DOHH2 (cell line): ENCODE results near the gene TSHZ1.

ENCODE experiments used
- H3F3A ChIP-seq: fragments of 200-600 bp; sonication (generic), shearing (Covaris generic); 2 replicates; pipeline ENCODE4 v1.6.0; 2016; ENCODE audit warnings: antibody characterized with exemption, mild to moderate bottlenecking; ENCODE audit not compliant: control insufficient read depth, insufficient read depth
- H3K27ac ChIP-seq: fragments of 200-600 bp; sonication (generic); 2 replicates; pipeline ENCODE4 v1.5.1; 2014; ENCODE audit warnings: low read depth, mild to moderate bottlenecking, low read length, moderate library complexity
- H3K27me3 ChIP-seq: fragments of 200-600 bp; sonication (generic); 2 replicates; pipeline ENCODE4 v1.6.1; 2014; ENCODE audit warnings: mild to moderate bottlenecking, low read length, mixed read lengths; ENCODE audit not compliant: control insufficient read depth
- H3K36me3 ChIP-seq: fragments of 200-600 bp; sonication (generic); 2 replicates; pipeline ENCODE4 v1.6.1; 2014; ENCODE audit warnings: mild to moderate bottlenecking, low read length, moderate library complexity, mixed read lengths; ENCODE audit not compliant: control insufficient read depth
- H3K4me1 ChIP-seq: fragments of 200-600 bp; sonication (generic); 2 replicates; pipeline ENCODE4 v1.6.1; 2014; ENCODE audit warnings: mild to moderate bottlenecking, low read length, mixed read lengths; ENCODE audit not compliant: control insufficient read depth
- H3K4me2 ChIP-seq: fragments of 200-600 bp; sonication (generic); 2 replicates; pipeline ENCODE4 v1.6.0; 2014; ENCODE audit warnings: mild to moderate bottlenecking, low read length, moderate library complexity
- H3K4me3 ChIP-seq: fragments of 200-600 bp; sonication (generic); 2 replicates; pipeline ENCODE4 v1.5.1; 2014; ENCODE audit warnings: mild to moderate bottlenecking, low read length, mixed read lengths
- H3K79me2 ChIP-seq: fragments of 200-600 bp; sonication (generic); 2 replicates; pipeline ENCODE4 v1.6.1; 2014; ENCODE audit warnings: mild to moderate bottlenecking, low read length, mixed read lengths; ENCODE audit not compliant: control insufficient read depth
- H3K9me2 ChIP-seq: fragments of 200-600 bp; sonication (generic); replicated peaks from 2 replicates; pipeline ENCODE4 v1.6.1; 2014; ENCODE audit warnings: mild to moderate bottlenecking, low read length, mixed read lengths; ENCODE audit not compliant: control insufficient read depth
- H3K9me3 ChIP-seq: fragments of 200-600 bp; sonication (generic); 2 replicates; pipeline ENCODE4 v1.6.1; 2014; ENCODE audit warnings: antibody characterized with exemption, low read length, mixed read lengths; ENCODE audit not compliant: control insufficient read depth, insufficient read depth
- H4K20me1 ChIP-seq: fragments of 200-600 bp; sonication (generic); 2 replicates; pipeline ENCODE4 v1.6.0; 2014; ENCODE audit warnings: low read depth, mild to moderate bottlenecking, antibody characterized with exemption, low read length, moderate library complexity; ENCODE audit not compliant: control insufficient read depth, insufficient read depth
- EZH2phosphoT487 ChIP-seq: fragments of 200-600 bp; sonication (generic); IDR thresholded peaks from 2 replicates; pipeline ENCODE4 v1.6.1; 2017; ENCODE audit warnings: borderline replicate concordance, mild to moderate bottlenecking, antibody characterized with exemption, low read length, moderate library complexity, mixed read lengths
- TF ChIP-seq, protein P1 (sequence below): fragments of 200-600 bp; sonication (generic); IDR thresholded peaks from one replicate; pipeline ENCODE4 v1.5.1; 2014; ENCODE audit warnings: antibody characterized with exemption, mild to moderate bottlenecking, low read depth, low read length; ENCODE audit not compliant: poor library complexity, severe bottlenecking

TSHZ1 gene

DNA sequence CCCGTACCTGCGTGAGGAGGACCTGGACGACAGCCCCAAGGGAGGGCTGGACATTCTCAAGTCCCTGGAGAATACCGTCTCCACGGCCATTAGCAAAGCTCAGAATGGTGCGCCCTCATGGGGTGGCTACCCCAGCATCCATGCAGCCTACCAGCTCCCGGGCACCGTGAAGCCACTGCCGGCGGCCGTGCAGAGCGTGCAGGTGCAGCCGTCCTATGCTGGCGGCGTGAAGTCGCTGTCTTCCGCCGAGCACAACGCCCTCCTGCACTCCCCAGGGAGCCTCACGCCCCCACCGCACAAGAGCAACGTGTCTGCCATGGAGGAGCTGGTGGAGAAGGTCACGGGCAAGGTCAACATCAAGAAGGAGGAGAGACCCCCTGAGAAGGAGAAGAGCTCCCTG lies 76.4 kb downstream of the TSHZ1 start:
- Histone ChIP-seq H3K9me2 (no peaks in the 10 kb centered on the region), H3F3A (no peaks in the 10 kb centered on the region), H3K9me3 (no peaks in the 10 kb centered on the region), H3K4me2 (no peak overlapping the region), H3K4me1 (no peaks in the 10 kb centered on the region), H4K20me1 (no peaks in the 10 kb centered on the region), H3K36me3 (peaks cover 4% of the 10 kb centered on the region; the same call in 1 of the 2 replicates), H3K4me3 (no peak overlapping the region), H3K27ac (no peak overlapping the region), H3K79me2 (no peaks in the 10 kb centered on the region), H3K27me3 (no peaks in the 10 kb centered on the region)
- TF ChIP-seq EZH2phosphoT487 = no peak
- TF ChIP-seq, protein P1, sequence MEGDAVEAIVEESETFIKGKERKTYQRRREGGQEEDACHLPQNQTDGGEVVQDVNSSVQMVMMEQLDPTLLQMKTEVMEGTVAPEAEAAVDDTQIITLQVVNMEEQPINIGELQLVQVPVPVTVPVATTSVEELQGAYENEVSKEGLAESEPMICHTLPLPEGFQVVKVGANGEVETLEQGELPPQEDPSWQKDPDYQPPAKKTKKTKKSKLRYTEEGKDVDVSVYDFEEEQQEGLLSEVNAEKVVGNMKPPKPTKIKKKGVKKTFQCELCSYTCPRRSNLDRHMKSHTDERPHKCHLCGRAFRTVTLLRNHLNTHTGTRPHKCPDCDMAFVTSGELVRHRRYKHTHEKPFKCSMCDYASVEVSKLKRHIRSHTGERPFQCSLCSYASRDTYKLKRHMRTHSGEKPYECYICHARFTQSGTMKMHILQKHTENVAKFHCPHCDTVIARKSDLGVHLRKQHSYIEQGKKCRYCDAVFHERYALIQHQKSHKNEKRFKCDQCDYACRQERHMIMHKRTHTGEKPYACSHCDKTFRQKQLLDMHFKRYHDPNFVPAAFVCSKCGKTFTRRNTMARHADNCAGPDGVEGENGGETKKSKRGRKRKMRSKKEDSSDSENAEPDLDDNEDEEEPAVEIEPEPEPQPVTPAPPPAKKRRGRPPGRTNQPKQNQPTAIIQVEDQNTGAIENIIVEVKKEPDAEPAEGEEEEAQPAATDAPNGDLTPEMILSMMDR = no peak

DNA sequence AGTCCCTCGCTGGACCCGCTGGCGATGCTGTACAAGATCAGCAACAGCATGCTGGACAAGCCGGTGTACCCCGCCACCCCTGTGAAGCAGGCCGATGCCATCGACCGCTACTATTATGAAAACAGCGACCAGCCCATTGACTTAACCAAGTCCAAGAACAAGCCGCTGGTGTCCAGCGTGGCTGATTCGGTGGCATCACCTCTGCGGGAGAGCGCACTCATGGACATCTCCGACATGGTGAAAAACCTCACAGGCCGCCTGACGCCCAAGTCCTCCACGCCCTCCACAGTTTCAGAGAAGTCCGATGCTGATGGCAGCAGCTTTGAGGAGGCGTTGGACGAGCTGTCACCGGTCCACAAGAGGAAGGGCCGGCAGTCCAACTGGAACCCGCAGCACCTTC lies 77.1 kb downstream of the TSHZ1 start:
- H4K20me1 ChIP-seq = no peaks in the 10 kb centered on the region
- H3K4me3 ChIP-seq = no peak overlapping the region
- no peaks in the 10 kb centered on the region for H3K79me2 ChIP-seq
- H3K27ac ChIP-seq = no peak overlapping the region
- peaks cover 4% of the 10 kb centered on the region; the same call in 1 of the 2 replicates for H3K36me3 ChIP-seq
- no peaks in the 10 kb centered on the region for H3K4me1 ChIP-seq
- no peaks in the 10 kb centered on the region for H3K9me2 ChIP-seq
- no peaks in the 10 kb centered on the region for H3K9me3 ChIP-seq
- TF ChIP-seq EZH2phosphoT487 = no peak
- TF ChIP-seq, protein P1 = no peak
- no peaks in the 10 kb centered on the region for H3F3A ChIP-seq
- no peaks in the 10 kb centered on the region for H3K27me3 ChIP-seq
- no peak overlapping the region for H3K4me2 ChIP-seq

DNA sequence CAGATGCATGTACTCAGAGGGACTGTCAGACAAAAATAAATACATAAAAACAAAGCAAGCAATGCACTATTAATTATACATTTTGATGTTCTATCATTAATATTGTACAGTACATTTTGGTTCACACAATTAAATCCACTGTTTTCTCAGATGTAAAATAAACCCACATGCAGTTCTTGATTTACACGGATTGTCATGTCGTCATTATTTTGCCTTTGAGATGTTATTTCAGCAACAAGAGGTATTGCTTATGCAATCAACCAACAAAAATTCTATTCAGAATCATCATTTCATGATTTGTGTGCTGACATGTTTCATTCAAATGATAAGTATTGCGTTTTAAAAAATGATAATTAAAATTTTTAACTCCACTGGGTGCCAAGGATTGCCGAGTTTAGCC lies 79.2 kb downstream of the TSHZ1 start:
- no peaks in the 10 kb centered on the region for H3F3A ChIP-seq
- H3K4me1 ChIP-seq = no peaks in the 10 kb centered on the region
- no peaks in the 10 kb centered on the region for H3K9me2 ChIP-seq
- no peak overlapping the region for H3K4me3 ChIP-seq
- H3K79me2 ChIP-seq = no peaks in the 10 kb centered on the region
- H4K20me1 ChIP-seq = no peaks in the 10 kb centered on the region
- no peak for TF ChIP-seq EZH2phosphoT487
- TF ChIP-seq, protein P1 = no peak
- no peaks in the 10 kb centered on the region for H3K27me3 ChIP-seq
- H3K4me2 ChIP-seq = no peak overlapping the region
- no peaks in the 10 kb centered on the region for H3K9me3 ChIP-seq
- H3K36me3 ChIP-seq = peaks cover 4% of the 10 kb centered on the region; the same call in 1 of the 2 replicates
- no peak overlapping the region for H3K27ac ChIP-seq

DNA sequence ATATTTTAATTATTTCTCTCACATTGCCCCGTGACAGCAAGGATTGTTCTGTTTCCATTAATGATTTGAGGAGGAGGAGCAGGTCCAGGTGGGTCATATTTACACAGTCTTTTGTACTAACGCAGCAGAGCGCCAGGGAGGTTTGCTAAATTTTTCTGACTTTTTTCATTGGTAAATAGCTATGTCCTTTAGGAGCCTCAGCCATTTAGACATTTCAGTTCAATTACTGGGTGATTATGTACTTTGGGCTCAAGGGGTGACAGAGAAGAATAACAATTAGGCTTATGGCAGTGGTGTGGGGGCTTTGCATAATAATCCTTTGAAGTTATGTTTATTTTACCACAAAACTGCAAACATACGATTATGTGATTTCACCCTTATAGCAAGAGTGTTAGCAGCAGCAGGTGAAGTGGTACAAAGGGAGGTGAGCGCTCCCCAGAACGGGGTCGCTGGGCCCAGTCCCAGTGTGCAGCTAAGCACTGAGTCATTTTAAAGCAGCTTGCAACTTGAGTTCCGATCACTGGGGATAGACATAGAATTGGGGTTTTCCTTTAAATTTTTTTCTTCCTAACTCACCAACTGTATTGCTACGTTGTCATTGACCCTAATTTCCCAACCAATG lies 80.3 kb downstream of the TSHZ1 start:
- Histone ChIP-seq H3F3A (no peaks in the 10 kb centered on the region), H3K27me3 (no peaks in the 10 kb centered on the region), H3K36me3 (peaks cover 4% of the 10 kb centered on the region; the same call in 1 of the 2 replicates), H3K4me3 (no peak overlapping the region), H4K20me1 (no peaks in the 10 kb centered on the region), H3K4me1 (no peaks in the 10 kb centered on the region), H3K27ac (no peak overlapping the region), H3K9me3 (no peaks in the 10 kb centered on the region), H3K4me2 (no peak overlapping the region), H3K79me2 (no peaks in the 10 kb centered on the region), H3K9me2 (no peaks in the 10 kb centered on the region)
- TF ChIP-seq, protein P1 = no peak
- TF ChIP-seq EZH2phosphoT487 = no peak
